ENCODE data around the gene MYOM1.

Gene MYOM1

GRCh38 chr18:3140342-3140741 lies 79.4 kb downstream of the MYOM1 start:
- Histone ChIP-seq H3K4me3 (ENCODE audit: low read length) (no peak overlapping the region), H3K27me3 (ENCODE audit: insufficient read depth, low read length) (no peaks in the 10 kb centered on the region), H3K27ac (ENCODE audit: low read depth, low read length) (no peak overlapping the region), H3K9me3 (ENCODE audit: insufficient read depth, low read depth, low read length) (0 out of 2 replicates have a peak, but pooled peaks cover 5% of the 10 kb centered on the region), H3K36me3 (ENCODE audit: insufficient read depth, low read length) (no peaks in the 10 kb centered on the region), H3K9ac (ENCODE audit: low read depth, low read length) (no peak overlapping the region), H3K4me1 (ENCODE audit: insufficient read depth, low read length) (no peaks in the 10 kb centered on the region)

- Histone ChIP-seq H3K9ac (ENCODE audit: low read depth, low read length) (no peak overlapping the region), H3K27ac (ENCODE audit: low read depth, low read length) (no peak overlapping the region), H3K27me3 (ENCODE audit: insufficient read depth, low read length) (no peaks in the 10 kb centered on the region), H3K4me1 (ENCODE audit: insufficient read depth, low read length) (no peaks in the 10 kb centered on the region), H3K9me3 (ENCODE audit: insufficient read depth, low read depth, low read length) (0 out of 2 replicates have a peak, but pooled peaks cover under 1% of the 10 kb centered on the region), H3K36me3 (ENCODE audit: insufficient read depth, low read length) (no peaks in the 10 kb centered on the region), H3K4me3 (ENCODE audit: low read length) (no peak overlapping the region)
- 90% methylated on average over 4 of the region's 5 CpGs for WGBS
These were observed 80.4 kb downstream of the MYOM1 start for GRCh38 chr18:3139406-3139805.

GRCh38 chr18:3138274-3138975 lies 81.3 kb downstream of the MYOM1 start:
- Histone ChIP-seq H3K9me3 (ENCODE audit: insufficient read depth, low read depth, low read length) (no peaks in the 10 kb centered on the region), H3K27me3 (ENCODE audit: insufficient read depth, low read length) (no peaks in the 10 kb centered on the region), H3K27ac (ENCODE audit: low read depth, low read length) (no peak overlapping the region), H3K36me3 (ENCODE audit: insufficient read depth, low read length) (no peaks in the 10 kb centered on the region), H3K4me1 (ENCODE audit: insufficient read depth, low read length) (no peaks in the 10 kb centered on the region), H3K9ac (ENCODE audit: low read depth, low read length) (no peak overlapping the region), H3K4me3 (ENCODE audit: low read length) (no peak overlapping the region)
- 90% methylated on average over 10 of the region's 11 CpGs for WGBS

- Histone ChIP-seq H3K9me3 (ENCODE audit: insufficient read depth, low read depth, low read length) (no peaks in the 10 kb centered on the region), H3K27me3 (ENCODE audit: insufficient read depth, low read length) (no peaks in the 10 kb centered on the region), H3K4me1 (ENCODE audit: insufficient read depth, low read length) (no peaks in the 10 kb centered on the region), H3K36me3 (ENCODE audit: insufficient read depth, low read length) (no peaks in the 10 kb centered on the region), H3K9ac (ENCODE audit: low read depth, low read length) (no peak overlapping the region), H3K27ac (ENCODE audit: low read depth, low read length) (no peak overlapping the region), H3K4me3 (ENCODE audit: low read length) (no peak overlapping the region)
- WGBS = 93% methylated on average over 9 of the region's 10 CpGs
These were observed 84.2 kb downstream of the MYOM1 start for GRCh38 chr18:3135536-3135935.

- H3K9ac ChIP-seq (ENCODE audit: low read depth, low read length) = no peak overlapping the region
- H3K27me3 ChIP-seq (ENCODE audit: insufficient read depth, low read length) = no peaks in the 10 kb centered on the region
- 86% methylated on average over 3 of the region's 3 CpGs for WGBS
- peaks cover 3% of the 10 kb centered on the region; the same call in 1 of the 2 replicates for H3K4me1 ChIP-seq (ENCODE audit: insufficient read depth, low read length)
- H3K27ac ChIP-seq (ENCODE audit: low read depth, low read length) = no peak overlapping the region
- H3K36me3 ChIP-seq (ENCODE audit: insufficient read depth, low read length) = no peaks in the 10 kb centered on the region
- H3K4me3 ChIP-seq (ENCODE audit: low read length) = no peak overlapping the region
- H3K9me3 ChIP-seq (ENCODE audit: insufficient read depth, low read depth, low read length) = no peaks in the 10 kb centered on the region
These were observed 87.1 kb downstream of the MYOM1 start for GRCh38 chr18:3132700-3133099.

GRCh38 chr18:3130344-3130743 lies 89.4 kb downstream of the MYOM1 start:
- WGBS = 79% methylated on average over 1 of the region's 2 CpGs
- H3K9ac ChIP-seq (ENCODE audit: low read depth, low read length) = no peak overlapping the region
- H3K4me3 ChIP-seq (ENCODE audit: low read length) = no peak overlapping the region
- H3K9me3 ChIP-seq (ENCODE audit: insufficient read depth, low read depth, low read length) = no peaks in the 10 kb centered on the region
- H3K27ac ChIP-seq (ENCODE audit: low read depth, low read length) = no peak overlapping the region
- peaks cover 3% of the 10 kb centered on the region; the same call in 1 of the 2 replicates for H3K4me1 ChIP-seq (ENCODE audit: insufficient read depth, low read length)
- no peaks in the 10 kb centered on the region for H3K27me3 ChIP-seq (ENCODE audit: insufficient read depth, low read length)
- H3K36me3 ChIP-seq (ENCODE audit: insufficient read depth, low read length) = no peaks in the 10 kb centered on the region

- Histone ChIP-seq H3K27ac (ENCODE audit: low read depth, low read length) (no peak overlapping the region), H3K27me3 (ENCODE audit: insufficient read depth, low read length) (no peaks in the 10 kb centered on the region), H3K36me3 (ENCODE audit: insufficient read depth, low read length) (no peaks in the 10 kb centered on the region), H3K4me3 (ENCODE audit: low read length) (no peak overlapping the region), H3K4me1 (ENCODE audit: insufficient read depth, low read length) (peaks cover 3% of the 10 kb centered on the region; the same call in 1 of the 2 replicates), H3K9me3 (ENCODE audit: insufficient read depth, low read depth, low read length) (no peaks in the 10 kb centered on the region), H3K9ac (ENCODE audit: low read depth, low read length) (no peak overlapping the region)
- WGBS = 41% methylated on average over 14 of the region's 16 CpGs
These were observed 90.5 kb downstream of the MYOM1 start for GRCh38 chr18:3129053-3129864.

- Histone ChIP-seq H3K27ac (ENCODE audit: low read depth, low read length) (no peak overlapping the region), H3K9me3 (ENCODE audit: insufficient read depth, low read depth, low read length) (no peaks in the 10 kb centered on the region), H3K4me1 (ENCODE audit: insufficient read depth, low read length) (peaks cover 3% of the 10 kb centered on the region; the same call in 1 of the 2 replicates), H3K4me3 (ENCODE audit: low read length) (no peak overlapping the region), H3K9ac (ENCODE audit: low read depth, low read length) (no peak overlapping the region), H3K36me3 (ENCODE audit: insufficient read depth, low read length) (no peaks in the 10 kb centered on the region), H3K27me3 (ENCODE audit: insufficient read depth, low read length) (no peaks in the 10 kb centered on the region)
- WGBS = 95% methylated on average over 8 of the region's 9 CpGs
These were observed 93.2 kb downstream of the MYOM1 start for GRCh38 chr18:3126457-3127097.

GRCh38 chr18:3124822-3125221 lies 94.9 kb downstream of the MYOM1 start:
- H3K27me3 ChIP-seq (ENCODE audit: insufficient read depth, low read length) = no peaks in the 10 kb centered on the region
- no peaks in the 10 kb centered on the region for H3K9me3 ChIP-seq (ENCODE audit: insufficient read depth, low read depth, low read length)
- H3K9ac ChIP-seq (ENCODE audit: low read depth, low read length) = no peak overlapping the region
- no peak overlapping the region for H3K27ac ChIP-seq (ENCODE audit: low read depth, low read length)
- no peak overlapping the region for H3K4me3 ChIP-seq (ENCODE audit: low read length)
- no peaks in the 10 kb centered on the region for H3K36me3 ChIP-seq (ENCODE audit: insufficient read depth, low read length)
- H3K4me1 ChIP-seq (ENCODE audit: insufficient read depth, low read length) = peaks cover 3% of the 10 kb centered on the region; the same call in 1 of the 2 replicates
- WGBS = no CpG with 5 or more reads among the region's 1 CpG

- Histone ChIP-seq H3K27ac (ENCODE audit: low read depth, low read length) (no peak overlapping the region), H3K36me3 (ENCODE audit: insufficient read depth, low read length) (no peaks in the 10 kb centered on the region), H3K9me3 (ENCODE audit: insufficient read depth, low read depth, low read length) (no peaks in the 10 kb centered on the region), H3K27me3 (ENCODE audit: insufficient read depth, low read length) (no peaks in the 10 kb centered on the region), H3K9ac (ENCODE audit: low read depth, low read length) (no peak overlapping the region), H3K4me1 (ENCODE audit: insufficient read depth, low read length) (peaks cover 15% of the 10 kb centered on the region), H3K4me3 (ENCODE audit: low read length) (no peak overlapping the region)
- WGBS = 91% methylated on average over 4 of the region's 5 CpGs
These were observed 96.9 kb downstream of the MYOM1 start for GRCh38 chr18:3122851-3123250.

GRCh38 chr18:3121259-3121658 lies 98.5 kb downstream of the MYOM1 start:
- no peak overlapping the region for H3K27ac ChIP-seq (ENCODE audit: low read depth, low read length)
- no peak overlapping the region for H3K9ac ChIP-seq (ENCODE audit: low read depth, low read length)
- H3K4me1 ChIP-seq (ENCODE audit: insufficient read depth, low read length) = peaks cover 15% of the 10 kb centered on the region
- H3K36me3 ChIP-seq (ENCODE audit: insufficient read depth, low read length) = no peaks in the 10 kb centered on the region
- 94% methylated on average over 2 of the region's 2 CpGs for WGBS
- no peaks in the 10 kb centered on the region for H3K9me3 ChIP-seq (ENCODE audit: insufficient read depth, low read depth, low read length)
- H3K27me3 ChIP-seq (ENCODE audit: insufficient read depth, low read length) = no peaks in the 10 kb centered on the region
- H3K4me3 ChIP-seq (ENCODE audit: low read length) = no peak overlapping the region

All from HUES64 (cell line).